Measurements from ENCODE around the gene DUSP28.

DUSP28 gene

DNA sequence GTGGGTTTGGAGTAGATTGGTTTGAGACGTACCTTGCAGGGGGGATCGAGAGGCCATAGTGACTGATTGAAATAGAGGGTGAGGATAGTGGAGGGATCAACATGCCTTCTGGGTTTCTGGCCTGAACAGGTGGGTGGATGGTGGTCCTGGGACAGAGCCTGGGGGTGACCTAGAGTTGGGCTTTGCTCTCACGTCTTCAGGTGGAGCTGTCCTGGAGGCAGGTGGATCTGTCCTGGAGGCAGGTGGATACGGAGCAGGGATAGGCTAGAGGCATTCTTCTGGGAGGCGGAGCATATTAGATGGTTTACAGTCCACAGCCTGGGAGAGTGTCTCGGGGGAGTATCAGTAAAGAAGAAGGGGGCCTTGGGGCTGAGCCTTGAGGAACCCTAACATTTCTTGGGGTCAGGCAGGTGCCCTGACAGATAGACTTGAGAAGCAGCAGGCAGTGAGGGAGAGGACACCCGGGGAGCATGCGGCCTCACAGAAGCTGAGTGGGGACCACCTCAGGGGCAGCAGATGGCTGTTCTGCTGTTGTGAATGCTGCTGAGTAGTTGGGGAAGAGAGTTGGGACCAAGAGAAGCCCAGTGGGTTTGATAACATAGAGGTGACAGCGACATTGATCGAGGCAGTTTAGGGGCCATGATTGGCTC lies 28.0 kb downstream of the DUSP28 start:
- no peak for DNase-seq

DNA sequence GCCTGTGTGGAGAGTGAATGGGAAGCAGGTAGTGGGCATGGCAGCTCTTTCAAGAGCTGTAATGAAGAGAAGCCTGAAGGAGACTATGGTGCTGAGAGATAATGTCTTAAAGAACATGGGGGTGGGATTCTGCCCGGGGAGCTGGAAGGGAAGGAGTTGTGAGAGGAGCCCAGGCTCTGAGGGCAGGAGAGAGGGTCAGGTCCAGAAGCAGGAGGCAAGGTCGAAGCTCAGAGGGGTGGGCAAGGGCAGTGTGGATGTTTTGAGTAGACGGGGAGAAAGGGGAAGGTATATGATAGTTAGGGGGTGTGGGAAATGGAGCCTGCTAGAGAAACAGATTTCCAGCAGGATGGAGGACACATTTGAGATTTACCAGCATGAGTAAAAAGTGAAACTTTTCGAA lies 28.5 kb downstream of the DUSP28 start:
- DNase-seq: no peak

DNA sequence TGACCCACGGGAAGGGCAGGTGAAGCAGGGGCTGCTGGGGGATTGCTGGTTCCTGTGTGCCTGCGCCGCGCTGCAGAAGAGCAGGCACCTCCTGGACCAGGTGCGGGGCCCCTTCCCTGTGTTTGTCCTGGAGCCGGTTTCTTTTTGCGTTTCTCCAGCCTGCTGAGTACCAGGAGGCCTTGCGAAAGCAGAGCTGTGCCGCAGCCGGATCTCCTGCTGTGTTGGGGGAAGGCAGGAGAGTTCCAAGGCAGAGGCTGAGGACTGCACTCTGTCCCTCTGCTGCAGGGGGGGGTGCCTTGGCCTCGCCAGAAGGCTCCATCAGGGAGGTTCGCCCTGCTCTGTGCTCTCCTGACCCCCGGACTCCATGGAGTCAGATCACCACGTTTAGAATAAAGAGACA lies 29.2 kb downstream of the DUSP28 start:
- DNase-seq: no peak

DNA sequence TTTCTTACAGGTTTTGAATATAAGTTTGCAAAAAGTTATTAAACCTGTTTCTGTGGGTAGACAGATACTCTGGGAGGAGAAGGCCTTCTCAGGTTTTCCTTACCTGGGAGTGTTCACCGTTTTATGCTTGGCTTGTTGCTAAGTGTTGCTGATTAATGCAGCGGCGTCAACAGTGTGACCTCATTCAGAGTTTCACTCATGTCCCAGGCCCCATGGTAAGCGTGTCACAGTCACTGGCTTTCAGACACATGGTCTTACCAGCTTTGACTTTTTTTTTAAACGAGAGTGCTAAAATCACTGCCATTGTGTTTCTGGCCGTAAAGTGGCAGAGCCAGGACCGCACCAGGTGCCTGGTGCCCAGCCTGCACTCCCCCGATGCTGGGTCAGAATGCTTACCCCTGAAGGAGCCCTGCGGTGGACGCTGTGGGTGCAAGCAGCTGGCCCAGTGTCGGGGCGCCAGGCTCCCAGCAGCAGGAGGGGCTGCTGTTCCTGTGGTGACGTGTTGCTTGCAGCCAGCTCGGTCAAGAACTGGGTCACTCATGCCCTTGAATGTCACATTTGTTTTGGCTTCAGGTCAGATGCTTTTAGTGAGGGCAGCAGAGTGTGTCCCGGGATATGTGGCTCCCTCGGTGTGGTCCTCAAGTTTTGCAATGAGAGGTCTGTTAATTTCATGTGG lies 29.8 kb downstream of the DUSP28 start:
- DNase-seq: no peak

DNA sequence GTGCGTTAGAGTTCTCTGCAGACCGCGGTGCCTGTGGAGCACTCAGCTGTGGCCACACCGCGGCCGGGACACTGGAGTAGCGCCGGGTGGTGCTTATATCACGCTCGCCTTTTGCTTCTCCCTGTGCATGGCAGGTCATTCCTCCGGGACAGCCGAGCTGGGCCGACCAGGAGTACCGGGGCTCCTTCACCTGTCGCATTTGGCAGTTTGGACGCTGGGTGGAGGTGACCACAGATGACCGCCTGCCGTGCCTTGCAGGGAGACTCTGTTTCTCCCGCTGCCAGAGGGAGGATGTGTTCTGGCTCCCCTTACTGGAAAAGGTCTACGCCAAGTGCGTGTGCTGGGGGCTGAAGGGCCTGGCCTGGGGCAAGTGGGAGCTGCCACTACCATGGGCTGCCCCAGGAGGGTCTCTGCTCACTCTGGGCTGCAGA lies 30.5 kb downstream of the DUSP28 start:
- DNase-seq: no peak

DNA sequence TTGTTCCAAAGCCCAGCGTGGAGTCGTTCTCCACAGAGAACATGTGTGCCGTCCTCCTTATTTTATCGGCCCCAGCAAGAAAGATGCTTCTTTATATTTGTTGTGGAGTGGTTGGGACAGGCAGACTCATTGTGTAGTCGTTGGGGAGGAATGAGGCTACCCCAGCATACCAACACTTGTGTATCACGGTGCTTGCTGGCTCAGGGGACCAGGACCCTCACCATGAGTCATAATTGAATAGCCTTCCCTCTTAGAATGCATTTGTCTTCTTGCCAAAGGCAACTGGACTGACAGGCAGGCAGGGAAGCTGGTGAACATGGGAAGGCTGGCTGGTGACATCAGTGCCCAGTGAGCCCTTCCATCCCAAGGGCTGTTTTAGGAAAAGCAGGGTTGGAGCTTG lies 31.1 kb downstream of the DUSP28 start:
- no peak for DNase-seq

DNA sequence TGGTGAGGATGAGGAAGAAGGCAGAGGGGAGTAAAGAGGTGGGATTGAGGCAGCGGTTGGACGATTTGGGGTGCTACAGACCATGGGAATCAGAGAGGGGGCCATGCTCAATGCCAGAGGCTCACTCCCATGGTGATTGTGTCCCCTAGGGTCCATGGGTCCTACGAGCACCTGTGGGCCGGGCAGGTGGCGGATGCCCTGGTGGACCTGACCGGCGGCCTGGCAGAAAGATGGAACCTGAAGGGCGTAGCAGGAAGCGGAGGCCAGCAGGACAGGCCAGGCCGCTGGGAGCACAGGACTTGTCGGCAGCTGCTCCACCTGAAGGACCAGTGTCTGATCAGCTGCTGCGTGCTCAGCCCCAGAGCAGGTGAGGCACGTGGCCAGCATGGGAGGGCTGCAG lies 31.6 kb downstream of the DUSP28 start:
- DNase-seq: no peak

DNA sequence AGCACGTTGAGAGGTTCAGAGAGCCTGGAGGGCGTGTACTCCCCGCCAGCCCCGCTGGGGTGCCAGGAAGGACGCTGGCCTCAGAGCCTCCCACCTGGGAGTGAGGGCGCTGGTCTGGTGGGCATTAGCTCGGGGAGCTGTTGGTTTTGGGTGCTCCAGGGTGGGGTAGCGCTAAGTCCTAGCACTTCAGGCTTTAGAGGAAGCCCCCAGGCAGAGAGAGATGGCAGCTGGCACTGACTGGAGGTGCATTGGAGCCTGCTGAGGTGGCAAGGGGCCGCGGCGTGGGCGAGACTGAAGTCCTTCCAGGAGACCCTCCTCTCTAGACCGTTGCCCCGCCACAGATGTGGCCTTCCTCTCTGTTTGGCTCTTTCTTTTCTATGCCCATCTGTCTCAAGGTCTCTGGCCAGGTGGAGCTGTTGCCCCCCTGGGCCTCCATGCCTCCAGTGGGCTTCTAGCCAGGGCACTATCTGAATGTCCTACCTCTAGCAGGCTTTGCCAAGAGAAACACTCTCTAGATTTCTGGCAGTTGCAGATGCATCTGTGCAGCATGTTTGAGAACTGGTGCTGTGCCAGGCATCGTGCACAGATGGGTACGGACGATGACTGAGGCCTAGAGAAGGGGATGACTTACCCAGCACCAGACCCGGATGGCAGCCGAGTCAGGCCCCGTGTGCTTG lies 33.0 kb downstream of the DUSP28 start:
- no peak for DNase-seq

DNA sequence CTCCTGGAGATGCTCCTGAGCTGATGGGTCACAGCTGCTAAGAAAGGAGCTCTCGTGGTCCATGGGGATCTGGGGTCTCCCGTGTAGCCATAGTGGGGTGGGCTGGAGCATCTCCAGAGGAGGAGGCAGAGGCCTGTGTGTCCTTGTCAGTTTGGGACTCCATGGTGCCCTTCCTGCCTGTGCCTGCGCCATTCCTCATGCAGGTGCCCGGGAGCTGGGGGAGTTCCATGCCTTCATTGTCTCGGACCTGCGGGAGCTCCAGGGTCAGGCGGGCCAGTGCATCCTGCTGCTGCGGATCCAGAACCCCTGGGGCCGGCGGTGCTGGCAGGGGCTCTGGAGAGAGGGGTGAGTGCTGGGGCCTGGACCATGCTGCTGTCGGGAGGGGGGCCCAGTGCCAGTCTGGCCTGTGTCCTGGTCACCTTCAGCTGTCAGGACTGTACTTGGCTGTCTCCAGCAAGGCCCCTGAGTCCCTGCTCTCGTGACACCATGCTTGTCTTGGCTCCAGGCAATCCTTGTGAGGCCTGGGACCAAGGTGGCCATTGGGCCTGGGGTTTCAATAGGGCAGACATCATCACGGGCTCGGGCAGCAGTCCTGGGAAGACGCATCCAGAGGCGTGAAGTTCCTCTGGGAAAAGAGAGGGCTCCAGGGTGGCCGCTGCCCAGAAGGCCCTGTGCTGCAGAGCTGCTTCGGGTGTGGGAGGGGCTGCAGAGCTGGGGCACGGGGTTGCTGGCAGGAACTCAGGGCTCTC lies 33.7 kb downstream of the DUSP28 start:
- DNase-seq: no peak

DNA sequence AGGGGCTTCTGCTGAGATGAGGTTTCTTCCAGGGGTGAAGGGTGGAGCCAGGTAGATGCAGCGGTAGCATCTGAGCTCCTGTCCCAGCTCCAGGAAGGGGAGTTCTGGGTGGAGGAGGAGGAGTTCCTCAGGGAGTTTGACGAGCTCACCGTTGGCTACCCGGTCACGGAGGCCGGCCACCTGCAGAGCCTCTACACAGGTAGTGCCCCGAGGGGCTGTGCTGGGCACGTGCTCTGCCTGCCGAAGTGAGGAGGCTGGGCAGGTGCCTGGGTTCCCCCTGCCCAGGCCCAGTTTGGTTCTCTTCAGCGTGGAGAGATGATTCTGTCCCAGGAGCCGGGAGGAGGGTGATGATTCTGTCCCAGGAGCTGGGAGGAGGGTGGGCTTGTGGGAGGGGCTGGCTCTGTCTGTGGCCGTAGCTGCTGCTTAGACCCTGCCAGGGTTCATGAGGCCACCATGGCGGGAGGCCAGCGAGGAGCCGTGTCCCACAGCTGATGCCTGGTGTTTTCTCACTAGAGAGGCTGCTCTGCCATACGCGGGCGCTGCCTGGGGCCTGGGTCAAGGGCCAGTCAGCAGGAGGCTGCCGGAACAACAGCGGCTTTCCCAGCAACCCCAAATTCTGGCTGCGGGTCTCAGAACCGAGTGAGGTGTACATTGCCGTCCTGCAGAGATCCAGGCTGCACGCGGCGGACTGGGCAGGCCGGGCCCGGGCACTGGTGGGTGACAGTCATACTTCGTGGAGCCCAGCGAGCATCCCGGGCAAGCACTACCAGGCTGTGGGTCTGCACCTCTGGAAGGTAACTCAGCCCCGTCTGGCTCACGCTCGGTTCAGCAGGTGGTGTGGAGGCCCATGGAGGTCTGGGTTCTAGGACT lies 34.6 kb downstream of the DUSP28 start:
- DNase-seq: no peak

DNA sequence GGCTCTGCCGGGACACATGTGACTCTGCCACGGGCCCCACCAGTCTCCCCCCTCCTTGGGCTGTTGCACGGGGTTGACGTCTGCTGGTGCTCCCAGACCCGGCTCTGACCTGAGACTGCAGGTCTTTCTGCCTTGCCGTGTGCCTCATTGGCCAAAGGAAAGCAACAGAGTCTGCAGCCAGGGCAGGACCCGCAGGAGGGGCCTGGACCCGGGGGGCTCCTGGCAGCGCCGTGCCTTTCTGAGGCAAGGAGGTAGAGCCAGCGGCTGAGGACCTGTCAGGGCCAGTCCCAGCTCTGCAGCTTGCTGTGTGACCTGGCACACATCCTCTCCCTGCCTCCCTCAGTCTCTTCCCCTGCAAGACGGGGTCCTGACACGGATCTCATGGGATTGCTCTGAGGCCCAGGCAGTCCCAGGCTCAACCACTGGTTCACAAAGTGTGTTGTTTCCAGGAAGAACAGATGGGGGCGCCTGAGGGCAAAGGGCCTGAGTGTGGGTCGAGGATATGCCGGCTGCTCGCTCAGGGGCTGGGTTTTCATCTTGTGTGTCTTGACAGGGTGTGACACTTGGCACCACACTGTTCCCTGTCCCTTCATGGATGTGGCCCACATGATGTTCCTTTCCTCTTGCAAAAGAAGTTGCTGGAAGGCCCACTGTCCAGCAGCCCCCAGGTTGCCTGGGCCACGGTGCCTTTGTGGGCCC lies 35.4 kb downstream of the DUSP28 start:
- DNase-seq: no peak

DNA sequence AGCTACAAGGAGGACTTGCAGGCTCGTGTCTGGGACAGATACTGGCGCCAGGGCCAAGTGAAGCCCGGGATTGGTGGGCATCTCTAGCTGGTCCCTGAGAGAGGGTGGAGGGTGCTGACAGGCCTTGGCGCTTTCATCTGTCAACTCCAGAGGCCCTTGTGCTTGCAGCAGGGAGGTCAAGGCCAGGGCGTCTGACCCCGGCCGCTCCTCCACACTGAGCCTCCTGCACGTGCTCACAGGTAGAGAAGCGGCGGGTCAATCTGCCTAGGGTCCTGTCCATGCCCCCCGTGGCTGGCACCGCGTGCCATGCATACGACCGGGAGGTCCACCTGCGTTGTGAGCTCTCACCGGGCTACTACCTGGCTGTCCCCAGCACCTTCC lies 35.9 kb downstream of the DUSP28 start:
- no peak for DNase-seq

DNA sequence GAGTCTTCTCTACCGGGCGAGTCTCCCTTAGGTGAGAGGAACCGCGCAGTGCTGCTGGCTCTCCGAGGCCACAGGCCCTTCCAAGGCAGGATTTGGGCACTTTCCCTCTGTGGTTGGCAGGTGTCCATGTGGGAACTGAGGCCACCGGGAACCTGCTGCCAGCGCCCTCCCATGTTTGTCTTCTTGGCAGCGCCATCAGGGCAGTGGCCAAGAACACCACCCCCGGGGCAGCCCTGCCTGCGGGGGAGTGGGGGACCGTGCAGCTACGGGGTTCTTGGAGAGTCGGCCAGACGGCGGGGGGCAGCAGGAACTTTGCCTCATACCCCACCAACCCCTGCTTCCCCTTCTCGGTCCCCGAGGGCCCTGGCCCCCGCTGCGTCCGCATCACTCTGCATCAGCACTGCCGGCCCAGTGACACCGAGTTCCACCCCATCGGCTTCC lies 36.4 kb downstream of the DUSP28 start:
- no peak for DNase-seq

DNA sequence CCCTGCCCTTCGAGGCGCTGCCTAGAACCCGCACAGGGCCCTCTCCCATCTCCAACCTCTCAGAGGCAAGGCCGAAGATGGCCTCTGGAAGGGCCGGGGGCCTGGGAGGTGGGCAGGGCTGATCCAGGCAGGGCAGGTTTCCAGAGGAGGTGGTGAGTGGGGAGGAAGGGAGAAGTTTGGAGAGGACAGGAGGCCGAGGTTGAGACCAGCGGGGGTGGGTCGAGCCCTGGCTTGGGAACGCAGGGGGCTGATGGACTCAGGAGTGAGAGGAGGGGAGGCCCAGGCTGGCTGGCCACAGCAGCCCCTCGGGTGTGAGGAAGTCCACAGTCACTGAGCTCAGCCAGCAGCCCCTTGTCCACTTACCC lies 36.9 kb downstream of the DUSP28 start:
- no peak for DNase-seq

DNA sequence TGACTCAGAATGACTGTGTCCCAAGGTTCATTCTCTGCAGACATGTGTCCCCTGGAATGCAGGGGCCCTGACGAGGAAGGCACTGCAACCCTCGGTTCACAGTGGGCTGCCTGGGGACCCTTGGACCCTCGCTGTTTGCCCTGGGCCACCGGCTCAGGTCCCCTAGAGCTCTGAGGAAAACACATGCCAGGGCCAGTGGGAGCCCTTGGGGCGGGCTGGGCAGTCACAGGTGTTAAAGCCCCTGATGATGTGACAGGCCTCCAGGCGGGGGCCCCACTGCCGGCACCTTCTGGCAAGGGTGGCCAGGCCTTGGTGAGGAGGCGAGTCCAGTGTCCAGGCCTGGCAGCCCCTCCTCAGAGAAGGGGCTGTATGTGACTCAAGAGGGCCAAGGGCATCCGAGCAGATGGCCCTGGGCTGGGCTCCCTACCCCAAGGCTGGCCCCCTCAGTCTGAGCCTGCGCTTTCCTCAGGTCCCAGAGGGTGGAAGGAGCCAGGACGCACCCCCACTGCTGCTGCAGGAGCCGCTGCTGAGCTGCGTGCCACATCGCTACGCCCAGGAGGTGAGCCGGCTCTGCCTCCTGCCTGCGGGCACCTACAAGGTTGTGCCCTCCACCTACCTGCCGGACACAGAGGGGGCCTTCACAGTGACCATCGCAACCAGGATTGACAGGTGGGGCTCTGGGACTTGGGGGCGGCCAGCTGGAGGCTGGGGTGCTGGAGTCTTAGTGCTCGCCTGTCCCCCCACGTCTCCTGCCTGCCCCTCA lies 37.4 kb downstream of the DUSP28 start:
- no peak for DNase-seq

DNA sequence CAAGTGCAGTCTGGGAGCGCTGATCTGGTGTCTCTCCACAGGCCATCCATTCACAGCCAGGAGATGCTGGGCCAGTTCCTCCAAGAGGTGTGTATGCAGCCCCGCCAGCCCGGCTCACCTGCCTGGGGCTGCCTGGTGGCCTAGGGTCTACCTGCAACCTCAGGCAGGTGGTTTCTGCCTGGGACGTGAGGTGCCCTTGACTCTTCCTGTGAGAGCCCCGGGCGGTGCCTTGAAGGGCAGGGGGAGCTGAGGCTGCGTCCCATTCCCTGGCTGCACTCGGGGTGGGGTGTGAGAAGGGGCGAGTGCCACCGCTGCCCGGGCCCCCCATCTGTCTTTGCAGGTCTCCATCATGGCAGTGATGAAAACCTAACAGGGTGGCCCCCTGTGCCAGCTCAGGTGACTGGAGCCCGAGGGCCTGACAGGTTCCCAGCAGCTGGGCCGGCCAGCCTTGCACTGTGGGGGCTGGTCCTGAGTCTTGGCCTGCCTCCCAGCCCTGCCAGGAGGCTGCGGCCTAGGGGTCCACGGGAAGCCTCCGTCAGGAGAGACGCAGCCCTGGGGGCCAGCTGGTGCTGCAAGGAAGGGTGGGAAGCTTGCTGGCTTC lies 38.3 kb downstream of the DUSP28 start:
- no peak for DNase-seq

DNA sequence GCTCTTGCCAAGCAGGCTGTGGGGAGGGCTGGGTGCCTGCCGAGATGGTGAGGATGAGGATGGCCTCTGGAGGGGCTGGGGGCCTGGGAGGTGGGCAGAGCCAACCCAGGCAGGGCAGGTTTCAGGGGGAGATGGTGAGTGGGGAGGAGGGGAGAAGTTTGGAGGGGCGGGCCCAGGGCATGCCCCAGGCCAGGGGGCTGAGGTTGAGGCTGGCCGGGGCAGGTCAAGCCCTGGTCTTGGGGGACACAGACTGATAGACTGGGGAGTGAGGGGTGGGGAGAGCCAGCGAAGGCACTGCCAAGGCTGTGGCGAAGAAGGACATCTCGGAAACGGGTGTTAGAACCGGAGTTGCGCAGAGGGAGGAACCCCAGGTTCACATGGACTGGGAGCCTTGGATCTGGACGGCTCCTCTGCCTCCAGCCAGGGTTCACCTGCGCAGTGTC lies 39.0 kb downstream of the DUSP28 start:
- no peak for DNase-seq

DNA sequence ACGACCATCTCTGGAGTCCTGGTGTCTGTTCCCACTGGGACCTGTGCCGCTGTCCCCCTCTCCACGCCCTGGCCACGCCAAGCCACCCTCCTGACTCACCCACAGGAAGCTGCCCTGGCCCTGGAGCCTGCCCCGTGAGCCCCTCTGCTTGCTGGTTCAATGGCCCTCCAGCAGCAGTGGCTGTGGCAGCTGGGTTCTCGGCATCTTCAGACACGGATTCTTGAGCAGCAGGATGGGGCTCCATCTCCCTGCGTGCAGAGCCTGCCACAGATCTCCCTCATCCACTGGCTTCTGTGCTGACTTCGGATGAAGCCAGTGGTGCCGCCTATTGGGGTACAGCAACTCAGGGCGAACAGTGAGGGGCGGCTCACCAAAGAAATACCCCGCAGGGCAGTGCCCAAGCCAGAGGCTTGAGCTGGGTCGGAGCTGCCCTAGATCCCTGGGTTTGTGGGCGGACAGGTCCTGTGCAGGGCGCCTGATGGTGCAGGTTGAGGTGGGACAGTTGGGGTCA lies 40.3 kb downstream of the DUSP28 start:
- no peak for DNase-seq

DNA sequence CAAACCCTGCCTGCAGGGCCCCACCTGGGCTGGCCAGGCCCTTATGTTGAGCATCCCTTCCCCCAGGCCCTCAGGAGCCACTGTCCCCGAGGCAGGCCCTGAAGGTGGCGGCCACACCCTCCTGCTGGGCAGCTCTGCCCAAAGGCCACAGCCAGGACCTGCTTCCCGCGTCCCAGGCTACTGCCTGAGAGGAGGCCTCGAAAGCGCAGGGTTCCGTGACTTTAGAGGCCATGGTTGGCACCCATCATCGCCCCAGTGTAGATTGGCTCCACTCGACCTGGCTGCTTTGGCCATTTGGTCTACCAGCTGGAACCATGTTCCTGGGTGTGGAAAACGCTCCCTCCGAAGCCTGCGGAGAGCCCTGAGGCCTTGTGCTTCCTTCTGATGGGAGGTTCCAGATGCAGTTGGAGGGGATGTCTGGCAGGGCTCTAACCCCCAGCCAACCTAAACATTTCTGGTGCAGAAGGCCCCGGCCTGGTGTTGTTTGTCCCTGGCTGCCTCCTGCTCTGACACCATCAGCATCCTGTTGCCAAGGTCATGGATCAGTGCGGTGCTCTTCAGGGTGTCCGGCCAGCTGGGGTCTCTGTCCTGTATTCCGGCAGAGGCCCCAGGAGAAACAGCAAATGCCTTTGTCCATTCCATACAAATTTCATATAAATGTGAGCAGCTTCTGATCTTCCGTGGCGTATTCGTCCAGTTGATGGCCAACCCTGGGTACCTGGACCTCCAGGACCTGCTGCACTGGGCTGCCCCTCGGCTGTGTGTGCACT lies 41.1 kb downstream of the DUSP28 start:
- no peak for DNase-seq

DNA sequence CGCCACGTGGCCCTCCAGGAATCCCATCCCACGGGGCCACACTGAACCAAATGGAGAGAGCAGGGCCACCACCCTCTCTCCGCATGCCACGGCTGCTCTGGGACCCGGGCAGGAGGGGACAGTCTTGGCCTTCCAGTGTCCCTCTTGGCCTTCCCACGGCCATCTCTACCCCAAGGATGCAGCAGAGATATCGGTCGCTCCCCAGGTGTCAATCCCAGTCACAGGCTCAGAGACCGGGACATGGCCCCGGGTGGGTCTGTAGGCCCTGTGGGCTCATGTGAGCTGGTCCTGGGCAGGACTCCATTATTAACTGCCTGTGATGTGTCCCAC lies 41.6 kb downstream of the DUSP28 start:
- no peak for DNase-seq
